Activated CD4-positive, alpha-beta T cell treated with anti-CD3 and anti-CD28 coated beads for 36 hours (primary cell): ENCODE results near the gene PISD. TPM values are rescaled to one million over a fixed set of nuclear protein-coding genes. Genes with fewer than 3 reads are reported as not detected.

Experiments
- ATAC-seq: fragments of 200-7000 bp; cut with Tn5 transposase; one replicate; pipeline ENCODE4 v1.10.0; 2021; ENCODE audit warnings: mild to moderate bottlenecking, moderate library complexity
- CTCF ChIA-PET: fragments of 350-600 bp; sonication (Branson Sonifier 250); formaldehyde crosslinking; loops from one replicate; lab custom pipeline; 2021; ENCODE audit warnings: antibody characterized with exemption; lab: Charles Lee
- POLR2A ChIA-PET: fragments of 350-600 bp; sonication (Branson Sonifier 250); formaldehyde crosslinking; loops from one replicate; lab custom pipeline; 2021; ENCODE audit warnings: antibody characterized with exemption, inconsistent platforms; lab: Charles Lee
- DNase-seq: peaks from one replicate; pipeline ENCODE4 v3.0.0-alpha.2; 2020
- H3K27ac Mint-ChIP-seq: one replicate; pipeline ENCODE4 v1.8.0; 2021; ENCODE audit warnings: mixed read lengths
- H3K27me3 Mint-ChIP-seq: one replicate; pipeline ENCODE4 v1.8.0; 2021; ENCODE audit warnings: mixed read lengths
- H3K36me3 Mint-ChIP-seq: one replicate; pipeline ENCODE4 v1.8.0; 2021; ENCODE audit warnings: low read depth, mixed read lengths
- H3K4me1 Mint-ChIP-seq: one replicate; pipeline ENCODE4 v1.8.0; 2021; ENCODE audit warnings: mixed read lengths
- H3K4me3 Mint-ChIP-seq: one replicate; pipeline ENCODE4 v1.8.0; 2021; ENCODE audit warnings: mild to moderate bottlenecking, moderate library complexity, mixed read lengths
- H3K9me3 Mint-ChIP-seq: one replicate; pipeline ENCODE4 v1.8.0; 2021; ENCODE audit warnings: low read depth, mixed read lengths
- intact Hi-C, 2 experiments: fragments of 100-400 bp; cut with DNase I in 1 of 2; cut with micrococcal nuclease in 1 of 2; formaldehyde crosslinking; loops; one replicate each; pipeline versions ENCODE4 v1.14.2 to v1.15.1; 2022 to 2024; cut with DNase I, micrococcal nuclease
- total RNA-seq, 2 experiments: library from RNA; stranded (reverse); gene quantifications; one replicate each; pipeline ENCODE4 v1.2.3, GENCODE V29; 2021

Gene PISD
- total RNA-seq, 2 experiments from 2014 or later, result 30.3 to 37.9 TPM

DNA sequence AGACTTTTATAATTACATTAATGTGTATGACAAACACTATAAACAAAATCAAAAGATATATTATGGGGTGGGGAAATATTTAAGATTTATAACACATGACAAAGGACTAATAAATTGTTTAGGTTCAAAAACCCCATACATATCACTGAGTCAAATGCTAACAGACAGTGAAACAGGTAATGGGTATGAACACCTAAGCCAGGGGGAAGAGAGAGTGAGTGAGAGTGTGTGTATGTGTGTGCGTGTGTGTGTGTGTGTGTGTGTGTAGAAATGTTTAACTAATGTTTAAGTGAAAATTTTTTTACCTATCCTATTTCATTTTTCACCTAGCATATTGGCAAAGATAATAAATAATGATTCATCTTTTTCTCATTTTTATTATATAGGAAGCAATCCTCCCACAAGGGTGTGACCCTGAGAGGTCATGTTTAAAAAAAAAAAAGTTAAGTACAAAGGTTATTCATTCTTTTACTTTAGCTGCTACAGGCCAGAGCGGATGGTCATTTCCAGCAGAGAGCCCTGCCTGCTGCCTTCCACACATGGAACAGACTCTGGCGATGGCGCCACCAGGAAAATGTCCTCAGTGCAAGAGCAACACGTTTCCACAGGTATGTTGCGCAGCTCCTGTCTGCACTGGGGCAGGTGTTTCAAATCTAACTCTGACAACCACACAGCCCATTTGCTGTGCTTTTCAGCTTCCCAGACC, 72.9 kb downstream of the PISD start:
- DNase-seq, result no peak
- Mint-ChIP-seq H3K9me3 (no peaks in the 10 kb centered on the region), H3K4me3 (no peak overlapping the region), H3K27ac (peak overlapping the region; percentile 40), H3K27me3 (no peaks in the 10 kb centered on the region), H3K36me3 (peaks cover 49% of the 10 kb centered on the region), H3K4me1 (peaks cover 30% of the 10 kb centered on the region)
- ATAC-seq, result no peak
- POLR2A ChIA-PET, result interaction anchor here (0.6 kb wide), 1 partner anchor 9 kb away, joined by 3 read pairs; no protein-coding TSS in a partner anchor
- intact Hi-C loops, result no loop called here
- CTCF ChIA-PET, result no interaction called here

DNA sequence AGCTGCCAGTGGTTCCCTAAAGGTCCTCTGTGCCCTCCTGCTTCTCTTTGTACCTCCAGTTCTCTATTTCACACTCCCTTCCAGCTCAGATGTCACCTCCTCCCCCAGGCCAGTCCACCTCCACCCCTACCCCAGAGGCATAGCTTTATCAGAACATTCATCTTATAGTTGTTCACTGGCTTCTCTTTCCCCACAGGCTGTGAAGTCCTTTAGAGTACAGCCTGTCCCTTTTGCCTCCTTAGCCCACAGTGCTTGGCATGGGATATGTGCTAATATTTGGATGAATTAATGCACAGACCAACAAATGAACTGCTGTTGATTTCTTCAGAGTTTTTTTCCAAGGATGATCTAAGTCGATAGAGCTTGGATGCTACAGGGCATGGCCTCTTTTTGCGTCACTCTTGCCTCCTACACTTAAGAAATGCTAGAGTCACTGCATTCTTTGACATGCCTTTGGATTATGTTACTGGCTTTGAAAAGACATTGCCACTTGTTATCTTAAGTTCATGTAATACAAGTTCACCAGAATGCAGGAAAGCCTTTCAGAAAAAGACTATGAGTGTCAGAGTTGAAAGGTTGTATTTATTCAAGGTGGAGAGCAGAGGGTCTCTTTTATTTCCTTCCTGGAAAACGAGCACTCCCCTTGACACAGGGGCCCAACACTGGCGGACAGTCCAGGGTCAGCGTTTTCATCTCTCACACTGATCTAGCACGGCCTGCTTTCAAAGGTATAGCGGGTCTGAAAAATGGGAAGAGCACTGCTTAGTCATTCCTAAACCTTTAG, 75.7 kb downstream of the PISD start:
- Mint-ChIP-seq H3K27me3 (no peaks in the 10 kb centered on the region), H3K9me3 (no peaks in the 10 kb centered on the region), H3K4me3 (no peak overlapping the region), H3K36me3 (peaks cover 56% of the 10 kb centered on the region), H3K4me1 (peaks cover 53% of the 10 kb centered on the region), H3K27ac (peak overlapping the region; percentile 22)
- DNase-seq, result no peak
- ChIA-PET CTCF (interaction anchor here (0.6 to 3.1 kb wide), 2 partner anchors 30 to 48 kb away, joined by 3 to 8 read pairs; no protein-coding TSS in a partner anchor), POLR2A (no interaction called here)
- intact Hi-C loops, result no loop called here
- no peak for ATAC-seq

DNA sequence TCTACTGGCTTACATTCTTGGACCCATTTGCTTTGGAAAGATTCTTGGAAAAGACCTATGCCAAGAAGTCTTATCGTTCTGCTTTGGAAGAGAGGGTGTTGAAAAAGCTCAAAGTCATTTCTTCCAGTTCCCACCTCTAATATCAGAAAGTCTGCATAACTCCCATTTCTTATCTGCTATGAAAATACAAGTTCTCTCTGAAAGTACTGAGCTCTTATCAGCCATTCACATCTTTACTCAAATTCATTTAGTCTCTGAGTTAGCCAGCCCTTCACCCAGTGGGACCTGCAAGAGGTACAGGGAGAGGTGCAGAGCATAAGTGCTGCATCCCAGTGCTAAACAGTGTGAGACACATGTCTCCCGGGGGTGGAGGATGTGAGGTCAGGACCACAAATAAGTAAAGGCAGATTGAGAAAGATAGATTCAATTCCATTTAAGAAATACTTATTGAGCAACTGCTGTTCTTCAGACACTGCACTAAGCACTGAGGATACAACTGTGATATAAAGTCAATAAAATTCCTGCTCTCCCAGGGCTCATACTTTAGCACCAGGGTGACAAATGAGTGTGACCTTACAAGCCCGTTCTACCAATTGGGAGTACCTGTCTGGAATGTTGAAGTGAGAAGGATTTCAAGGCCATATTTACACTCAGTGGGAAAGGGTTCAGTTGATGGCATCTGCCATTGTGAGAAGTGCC, 76.7 kb downstream of the PISD start:
- ChIA-PET POLR2A (interaction anchor here (0.6 kb wide), 1 partner anchor 28 kb away, joined by 10 read pairs; no protein-coding TSS in a partner anchor), CTCF (interaction anchor here (0.6 to 3.1 kb wide), 3 partner anchors 18 to 49 kb away, joined by 3 to 8 read pairs (median 3); no protein-coding TSS in a partner anchor)
- intact Hi-C loops, result no loop called here
- peaks cover 53% of the 10 kb centered on the region for H3K4me1 Mint-ChIP-seq
- H3K9me3 Mint-ChIP-seq, result no peaks in the 10 kb centered on the region
- H3K4me3 Mint-ChIP-seq, result no peak overlapping the region
- DNase-seq, result peak; percentile 35
- ATAC-seq, result peak; percentile 47
- H3K27ac Mint-ChIP-seq, result peak overlapping the region; percentile 64
- H3K36me3 Mint-ChIP-seq, result peaks cover 54% of the 10 kb centered on the region
- H3K27me3 Mint-ChIP-seq, result no peaks in the 10 kb centered on the region

GRCh38 chr22:31584804-31585160, 77.2 kb downstream of the PISD start:
- POLR2A ChIA-PET, result interaction anchor here (0.6 to 0.9 kb wide), 2 partner anchors 28 to 48 kb away, joined by 3 to 10 read pairs; no protein-coding TSS in a partner anchor
- Mint-ChIP-seq H3K9me3 (no peaks in the 10 kb centered on the region), H3K4me1 (peaks cover 53% of the 10 kb centered on the region), H3K36me3 (peaks cover 57% of the 10 kb centered on the region), H3K27me3 (no peaks in the 10 kb centered on the region), H3K4me3 (no peak overlapping the region), H3K27ac (peak overlapping the region; percentile 32)
- intact Hi-C loops, result loop anchor here in 1 of 2 experiments (5.0 kb wide), 1 partner anchor 243 kb away; no protein-coding TSS in a partner anchor
- no peak for DNase-seq
- ATAC-seq, result no peak
- CTCF ChIA-PET, result interaction anchor here (0.7 to 3.1 kb wide), 4 partner anchors 19 to 329 kb away, joined by 3 to 8 read pairs (median 4); no protein-coding TSS in a partner anchor

DNA sequence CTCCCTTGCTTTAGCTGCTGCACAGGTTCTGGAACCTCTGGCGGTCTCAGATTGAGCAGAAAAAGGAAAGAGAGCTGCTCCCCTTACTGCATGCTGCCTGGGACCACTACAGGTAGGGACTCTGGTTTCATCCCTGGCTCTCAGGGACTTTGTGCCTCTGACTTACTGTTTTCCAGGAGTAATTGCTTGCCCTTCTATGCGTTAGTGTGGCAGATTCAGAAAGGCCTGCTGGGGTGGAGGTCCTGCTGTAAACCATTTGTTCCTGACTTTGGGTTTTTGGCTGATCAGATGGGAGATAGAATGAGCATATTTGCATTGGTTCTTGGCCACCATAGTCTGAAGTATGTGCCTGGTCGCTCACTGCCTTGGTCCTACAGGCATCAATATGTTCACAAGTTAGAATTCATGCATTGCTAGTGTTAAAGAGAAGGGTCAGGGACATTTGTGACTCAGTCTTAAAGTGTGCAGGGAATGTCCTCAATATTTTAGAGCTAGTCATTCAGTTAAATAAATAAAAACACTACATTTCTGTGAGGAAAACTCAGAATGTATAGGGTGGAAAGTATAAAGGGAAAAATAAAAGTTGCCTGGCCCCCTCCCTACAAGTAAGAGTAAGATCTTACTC, 78.0 kb downstream of the PISD start:
- H3K36me3 Mint-ChIP-seq, result peaks cover 54% of the 10 kb centered on the region
- POLR2A ChIA-PET, result interaction anchor here (0.9 kb wide), 1 partner anchor 47 kb away, joined by 3 read pairs; no protein-coding TSS in a partner anchor

GRCh38 chr22:31579835-31580242, 82.2 kb downstream of the PISD start:
- Mint-ChIP-seq H3K9me3 (no peaks in the 10 kb centered on the region), H3K4me3 (no peak overlapping the region), H3K27me3 (no peaks in the 10 kb centered on the region), H3K27ac (peak overlapping the region; percentile 11), H3K4me1 (peaks cover 33% of the 10 kb centered on the region), H3K36me3 (peaks cover 40% of the 10 kb centered on the region)
- intact Hi-C loops, result loop anchor here in 1 of 2 experiments (5.0 kb wide), 1 partner anchor 247 kb away; no protein-coding TSS in a partner anchor
- DNase-seq, result no peak
- ATAC-seq, result no peak
- CTCF ChIA-PET, result no interaction called here
- POLR2A ChIA-PET, result interaction anchor here (0.5 kb wide), 1 partner anchor 10 kb away, joined by 3 read pairs; no protein-coding TSS in a partner anchor

More for the DNA sequence above, 78.0 kb downstream of the PISD start:
- no peak for ATAC-seq
- no peak for DNase-seq
- peaks cover 52% of the 10 kb centered on the region for H3K4me1 Mint-ChIP-seq
- H3K27me3 Mint-ChIP-seq, result no peaks in the 10 kb centered on the region
- no peak overlapping the region for H3K4me3 Mint-ChIP-seq
- intact Hi-C loops, result loop anchor here in 1 of 2 experiments (2.0 to 5.0 kb wide), 3 partner anchors 47 to 243 kb away; no protein-coding TSS in a partner anchor
- CTCF ChIA-PET, result interaction anchor here (0.7 to 3.1 kb wide), 5 partner anchors 10 to 328 kb away, joined by 3 to 8 read pairs (median 4); no protein-coding TSS in a partner anchor
- no peak overlapping the region for H3K27ac Mint-ChIP-seq
- no peaks in the 10 kb centered on the region for H3K9me3 Mint-ChIP-seq

- no peak overlapping the region for H3K27ac Mint-ChIP-seq
- ATAC-seq (no peak), DNase-seq (no peak)
- H3K36me3 Mint-ChIP-seq, result peaks cover 29% of the 10 kb centered on the region
- H3K9me3 Mint-ChIP-seq, result no peaks in the 10 kb centered on the region
- CTCF ChIA-PET, result no interaction called here
- intact Hi-C loops, result no loop called here
- POLR2A ChIA-PET, result no interaction called here
- H3K4me1 Mint-ChIP-seq, result peaks cover 16% of the 10 kb centered on the region
- no peaks in the 10 kb centered on the region for H3K27me3 Mint-ChIP-seq
- H3K4me3 Mint-ChIP-seq, result no peak overlapping the region
Measured at GRCh38 chr22:31578171-31578570, 83.8 kb downstream of the PISD start.

DNA sequence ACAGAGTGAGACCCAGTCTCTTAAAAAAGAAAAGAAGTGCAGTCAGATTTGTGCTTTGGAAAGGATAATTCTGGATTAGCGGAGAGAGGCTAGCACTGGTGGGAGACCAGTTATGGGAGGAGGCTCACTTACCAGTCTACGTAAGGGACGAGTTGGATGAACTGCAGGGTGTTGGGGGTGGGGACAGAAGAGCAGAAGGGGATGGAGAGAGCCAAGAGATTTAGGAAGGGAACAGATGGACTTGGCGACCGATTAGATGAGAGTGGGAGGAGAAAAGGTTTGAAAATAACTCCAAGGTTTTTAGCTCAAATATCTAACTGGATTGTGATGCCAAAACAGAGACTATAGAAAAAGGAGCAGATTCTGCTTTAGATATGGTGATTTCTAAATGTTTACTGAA, 84.3 kb downstream of the PISD start:
- Mint-ChIP-seq H3K27me3 (no peaks in the 10 kb centered on the region), H3K4me1 (peaks cover 13% of the 10 kb centered on the region), H3K27ac (no peak overlapping the region), H3K36me3 (peaks cover 32% of the 10 kb centered on the region), H3K9me3 (no peaks in the 10 kb centered on the region), H3K4me3 (no peak overlapping the region)
- CTCF ChIA-PET, result no interaction called here
- intact Hi-C loops, result no loop called here
- ATAC-seq, result no peak
- POLR2A ChIA-PET, result no interaction called here
- DNase-seq, result no peak

DNA sequence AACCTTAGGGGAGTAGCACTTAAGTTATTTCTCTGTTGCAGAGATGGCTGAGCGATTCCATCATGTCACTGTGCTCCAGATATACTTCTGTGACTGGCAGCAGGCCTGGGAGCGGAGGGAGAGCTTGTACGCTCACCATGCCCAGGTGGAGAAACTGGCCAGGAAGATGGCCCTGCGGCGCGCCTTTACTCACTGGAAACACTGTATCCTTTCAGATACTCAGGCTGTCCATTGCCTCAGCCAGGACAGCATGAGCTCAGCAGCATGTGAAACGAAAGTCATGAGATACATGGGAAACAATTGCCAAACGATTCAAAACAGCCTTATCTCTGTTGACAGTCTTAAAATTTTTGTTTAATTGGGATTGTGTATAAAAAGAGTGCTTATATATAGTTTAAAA, 86.8 kb downstream of the PISD start:
- DNase-seq (no peak), ATAC-seq (no peak)
- H3K9me3 Mint-ChIP-seq, result no peaks in the 10 kb centered on the region
- peak overlapping the region; percentile 20 for H3K27ac Mint-ChIP-seq
- intact Hi-C loops, result no loop called here
- no peak overlapping the region for H3K4me3 Mint-ChIP-seq
- ChIA-PET CTCF (interaction anchor here (1.4 kb wide), 1 partner anchor 8 kb away, joined by 3 read pairs; no protein-coding TSS in a partner anchor), POLR2A (no interaction called here)
- H3K27me3 Mint-ChIP-seq, result no peaks in the 10 kb centered on the region
- peaks cover 3% of the 10 kb centered on the region for H3K4me1 Mint-ChIP-seq
- peaks cover 35% of the 10 kb centered on the region for H3K36me3 Mint-ChIP-seq

- Mint-ChIP-seq H3K27me3 (no peaks in the 10 kb centered on the region), H3K9me3 (no peaks in the 10 kb centered on the region), H3K27ac (no peak overlapping the region), H3K4me1 (peaks cover 5% of the 10 kb centered on the region), H3K36me3 (peaks cover 33% of the 10 kb centered on the region), H3K4me3 (no peak overlapping the region)
- ChIA-PET POLR2A (no interaction called here), CTCF (interaction anchor here (0.7 to 1.4 kb wide), 2 partner anchors 9 to 13 kb away, joined by 3 read pairs; no protein-coding TSS in a partner anchor)
- intact Hi-C loops, result no loop called here
- no peak for ATAC-seq
- no peak for DNase-seq
Measured at GRCh38 chr22:31574055-31574670, 87.9 kb downstream of the PISD start.
